GM12891 (cell line): ENCODE data around the gene CMTM7.

Source experiments
- POLR2A ChIP-seq: IDR thresholded peaks from 2 replicates; pipeline ENCODE4 v1.6.1; 2011; ENCODE audit warnings: low read depth, low read length, control low read depth
- POLR2AphosphoS5 ChIP-seq: IDR thresholded peaks from 2 replicates; pipeline ENCODE4 v1.6.1; 2011; ENCODE audit warnings: low read depth, low read length, control low read depth

GRCh38 chr3:32391643-32392535 lies at the start of gene CMTM7:
- TF ChIP-seq POLR2A: no peak
- no peak for TF ChIP-seq POLR2AphosphoS5
